Ectodermal cell (in vitro differentiated cells): ENCODE results near the gene SERPINB12.

Experiments used
- H3K27ac ChIP-seq: 2 replicates; pipeline ENCODE4 v1.7.0; 2013; ENCODE audit warnings: mild to moderate bottlenecking, low read depth, low read length; ENCODE audit not compliant: insufficient read depth, poor library complexity, severe bottlenecking
- H3K27me3 ChIP-seq: 2 replicates; pipeline ENCODE4 v1.7.0; 2013; ENCODE audit warnings: mild to moderate bottlenecking, low read length; ENCODE audit not compliant: insufficient read depth, control insufficient read depth, poor library complexity, severe bottlenecking
- H3K36me3 ChIP-seq: one replicate; pipeline ENCODE4 v1.7.0; 2013; ENCODE audit warnings: low read length; ENCODE audit not compliant: control insufficient read depth, insufficient read depth
- H3K4me1 ChIP-seq: one replicate; pipeline ENCODE4 v1.7.0; 2013; ENCODE audit warnings: low read length; ENCODE audit not compliant: control insufficient read depth, insufficient read depth
- H3K4me3 ChIP-seq: 2 replicates; pipeline ENCODE4 v1.7.0; 2013; ENCODE audit warnings: low read depth, low read length, control low read depth; ENCODE audit not compliant: insufficient read depth
- H3K9me3 ChIP-seq: 2 replicates; pipeline ENCODE4 v1.7.0; 2013; ENCODE audit warnings: mild to moderate bottlenecking, low read length, moderate library complexity; ENCODE audit not compliant: control insufficient read depth
- WGBS, 2 experiments: methylation state at CpG; one replicate each; pipeline ENCODE4 v1.1.7; 2013; ENCODE audit warnings: missing lambda C conversion rate in 2 of 2; 5-methylcytosine and 5-hydroxymethylcytosine counted together

The SERPINB12 gene

DNA sequence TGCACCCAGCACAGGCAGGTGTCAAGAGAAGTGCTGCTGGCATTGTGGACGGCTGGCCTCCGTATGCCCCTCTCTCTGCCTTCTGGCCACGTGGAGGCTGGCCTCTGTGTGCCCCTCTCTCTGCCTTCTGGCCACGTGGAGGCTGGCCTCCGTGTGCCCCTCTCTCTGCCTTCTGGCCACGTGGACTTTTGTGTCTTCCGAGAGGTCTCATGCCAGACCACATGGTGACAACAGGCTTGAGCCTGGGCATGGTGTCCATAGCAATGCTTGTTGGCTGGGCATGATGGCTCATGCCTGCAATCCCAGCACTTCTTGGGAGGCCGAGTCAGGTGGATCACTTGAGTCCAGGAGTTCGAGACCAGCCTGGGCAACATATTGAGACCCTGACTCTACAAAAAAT, 25.7 kb downstream of the SERPINB12 start:
- Histone ChIP-seq H3K4me3 (no peak overlapping the region), H3K27ac (no peak overlapping the region), H3K9me3 (no peaks in the 10 kb centered on the region), H3K36me3 (no peaks in the 10 kb centered on the region), H3K27me3 (no peaks in the 10 kb centered on the region), H3K4me1 (no peaks in the 10 kb centered on the region)
- 75 to 77% methylated on average over 9 of the region's 9 CpGs for WGBS, 2 experiments

DNA sequence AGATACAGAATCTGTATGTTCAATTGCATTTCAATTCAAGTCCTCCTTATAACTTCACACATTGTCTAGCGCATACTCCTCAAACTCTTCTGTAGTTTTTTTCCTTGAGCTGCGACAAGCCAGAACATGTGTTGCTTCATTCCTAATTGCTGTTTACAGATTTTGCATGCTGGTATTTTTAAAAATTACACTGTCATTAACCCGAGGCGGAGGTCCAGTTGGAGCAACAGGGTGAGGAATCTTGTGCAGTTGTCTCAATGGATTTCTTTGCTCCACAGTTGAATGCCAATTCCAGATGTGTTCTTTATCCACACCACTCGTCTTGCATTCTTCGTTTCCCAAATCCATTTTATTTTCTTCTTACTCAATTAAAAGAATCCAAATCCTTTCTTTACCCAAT, 28.6 kb downstream of the SERPINB12 start:
- no peaks in the 10 kb centered on the region for H3K36me3 ChIP-seq
- no peak overlapping the region for H3K4me3 ChIP-seq
- H3K27ac ChIP-seq, result no peak overlapping the region
- WGBS, 2 experiments, result 92 to 94% methylated on average over 6 of the region's 6 CpGs
- H3K27me3 ChIP-seq, result no peaks in the 10 kb centered on the region
- no peaks in the 10 kb centered on the region for H3K9me3 ChIP-seq
- no peaks in the 10 kb centered on the region for H3K4me1 ChIP-seq

DNA sequence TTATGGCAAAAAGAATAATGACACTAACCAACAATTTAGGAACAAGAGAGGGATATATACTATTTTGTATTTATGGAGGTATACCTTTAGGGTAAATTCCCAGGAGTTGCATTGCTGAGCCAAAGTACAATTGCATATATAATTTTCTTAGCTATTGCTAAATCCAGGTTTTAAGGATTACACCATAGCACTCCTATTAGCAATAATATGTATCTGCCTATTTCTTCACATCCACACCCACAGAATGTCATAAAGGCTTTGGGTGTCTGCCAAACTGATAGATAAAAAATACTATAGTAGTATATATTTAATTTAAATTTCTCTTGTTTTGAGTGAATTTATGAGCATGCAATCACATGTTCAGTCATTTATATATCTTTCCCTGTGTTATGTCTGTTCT, 33.5 kb downstream of the SERPINB12 start:
- no peaks in the 10 kb centered on the region for H3K4me1 ChIP-seq
- no peaks in the 10 kb centered on the region for H3K9me3 ChIP-seq
- no peaks in the 10 kb centered on the region for H3K36me3 ChIP-seq
- H3K27me3 ChIP-seq, result no peaks in the 10 kb centered on the region
- H3K27ac ChIP-seq, result no peak overlapping the region
- H3K4me3 ChIP-seq, result no peak overlapping the region

DNA sequence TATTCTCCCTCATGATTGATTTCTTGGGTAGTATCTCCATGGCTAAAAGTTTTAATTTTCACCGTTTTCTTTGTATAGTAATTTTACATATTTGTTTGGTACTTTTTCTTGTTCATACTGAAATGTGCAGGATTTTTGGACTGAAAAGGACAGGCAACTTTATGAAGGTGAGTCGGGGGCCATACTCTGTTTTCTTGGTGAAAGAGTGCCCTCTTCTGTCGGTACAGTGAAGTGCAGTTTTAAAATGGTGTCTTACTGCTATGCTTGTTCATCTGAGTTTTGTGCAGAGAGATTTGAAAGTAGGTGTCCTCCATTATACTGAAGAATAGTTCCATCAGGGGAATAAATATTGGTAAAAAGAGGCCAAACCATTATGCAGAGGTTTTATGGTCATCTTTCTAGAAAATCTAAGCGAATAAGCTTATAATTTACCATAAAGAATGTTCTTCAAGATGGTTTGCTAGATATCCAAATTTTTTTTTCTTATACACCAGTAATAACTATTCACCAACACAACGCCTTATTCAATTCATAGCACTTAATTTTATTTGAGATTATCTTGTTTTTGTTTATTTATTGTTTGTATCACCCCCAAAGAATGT, 36.3 kb downstream of the SERPINB12 start:
- no peak overlapping the region for H3K27ac ChIP-seq
- H3K36me3 ChIP-seq, result no peaks in the 10 kb centered on the region
- no peaks in the 10 kb centered on the region for H3K4me1 ChIP-seq
- no peak overlapping the region for H3K4me3 ChIP-seq
- WGBS, 2 experiments, result 5 to 14% methylated on average over 2 to 3 of the region's 5 CpGs
- H3K9me3 ChIP-seq, result no peaks in the 10 kb centered on the region
- H3K27me3 ChIP-seq, result no peaks in the 10 kb centered on the region

DNA sequence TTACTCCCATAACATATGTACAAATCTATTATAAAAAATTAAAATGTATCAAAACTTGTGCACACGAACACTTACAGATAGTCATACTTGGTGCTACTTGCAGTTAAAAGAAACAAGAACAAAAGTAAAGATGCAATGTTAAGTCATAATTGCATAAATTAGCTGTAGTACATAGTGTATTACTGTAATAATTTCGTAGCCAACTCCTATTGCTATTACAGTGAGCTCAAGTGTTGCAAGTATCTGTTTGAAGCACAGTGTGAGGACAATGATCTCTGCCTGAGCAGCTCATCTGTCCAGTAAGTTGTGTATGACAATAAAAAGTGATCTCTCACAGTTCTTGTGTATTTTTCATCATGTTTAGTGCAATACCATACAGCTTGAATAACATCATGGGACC, 37.4 kb downstream of the SERPINB12 start:
- 0 to 50% methylated on average over 1 to 2 of the region's 2 CpGs for WGBS, 2 experiments

DNA sequence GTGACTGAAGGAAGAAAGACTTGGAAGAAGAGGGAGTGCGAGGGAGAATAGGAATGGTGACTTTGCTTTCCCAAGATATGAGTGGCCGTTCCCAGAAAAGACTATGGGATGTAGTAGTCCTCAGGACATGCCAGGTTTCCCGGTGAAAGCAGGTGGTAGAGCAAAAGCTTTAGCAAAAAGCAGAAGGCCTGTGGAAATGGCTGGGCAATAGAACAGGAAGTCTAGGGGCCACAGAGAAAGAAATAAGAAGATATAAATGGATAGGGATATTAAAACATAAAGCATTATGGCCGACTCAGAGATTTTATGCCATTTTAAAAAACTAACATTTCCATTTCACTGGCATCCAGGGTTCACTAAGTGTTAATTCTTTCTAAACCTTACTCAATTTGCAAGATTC, 43.8 kb downstream of the SERPINB12 start:
- Histone ChIP-seq H3K27ac (no peak overlapping the region), H3K4me3 (no peak overlapping the region), H3K36me3 (no peaks in the 10 kb centered on the region), H3K27me3 (no peaks in the 10 kb centered on the region), H3K4me1 (no peaks in the 10 kb centered on the region), H3K9me3 (no peaks in the 10 kb centered on the region)
- 86 to 94% methylated on average over 4 of the region's 4 CpGs for WGBS, 2 experiments

More for the DNA sequence above, 37.4 kb downstream of the SERPINB12 start:
- Histone ChIP-seq H3K4me1 (no peaks in the 10 kb centered on the region), H3K4me3 (no peak overlapping the region), H3K9me3 (no peaks in the 10 kb centered on the region), H3K27ac (no peak overlapping the region), H3K36me3 (no peaks in the 10 kb centered on the region), H3K27me3 (no peaks in the 10 kb centered on the region)

DNA sequence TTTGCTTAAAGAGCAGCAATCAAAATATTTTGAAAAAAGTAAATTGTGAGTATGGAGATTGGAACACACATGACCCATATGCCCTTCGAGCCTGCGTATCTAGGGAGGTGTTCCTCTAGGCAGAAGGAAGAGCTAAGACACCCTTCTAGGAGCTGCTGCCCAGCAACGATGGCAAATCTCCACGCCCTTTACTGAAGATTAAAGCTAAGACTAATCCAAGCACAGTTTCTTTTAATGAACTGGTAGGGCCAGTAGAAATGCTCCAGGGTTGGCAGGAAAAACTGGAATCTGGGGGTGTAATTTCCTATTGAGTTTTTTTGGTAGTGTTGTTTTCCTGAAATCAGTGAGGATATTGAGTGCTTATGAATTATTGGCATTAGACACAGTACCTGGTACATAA, 44.3 kb downstream of the SERPINB12 start:
- WGBS, 2 experiments, result 96 to 97% methylated on average over 4 of the region's 4 CpGs
- H3K9me3 ChIP-seq, result no peaks in the 10 kb centered on the region
- H3K27me3 ChIP-seq, result no peaks in the 10 kb centered on the region
- no peaks in the 10 kb centered on the region for H3K36me3 ChIP-seq
- no peak overlapping the region for H3K4me3 ChIP-seq
- H3K4me1 ChIP-seq, result no peaks in the 10 kb centered on the region
- no peak overlapping the region for H3K27ac ChIP-seq

DNA sequence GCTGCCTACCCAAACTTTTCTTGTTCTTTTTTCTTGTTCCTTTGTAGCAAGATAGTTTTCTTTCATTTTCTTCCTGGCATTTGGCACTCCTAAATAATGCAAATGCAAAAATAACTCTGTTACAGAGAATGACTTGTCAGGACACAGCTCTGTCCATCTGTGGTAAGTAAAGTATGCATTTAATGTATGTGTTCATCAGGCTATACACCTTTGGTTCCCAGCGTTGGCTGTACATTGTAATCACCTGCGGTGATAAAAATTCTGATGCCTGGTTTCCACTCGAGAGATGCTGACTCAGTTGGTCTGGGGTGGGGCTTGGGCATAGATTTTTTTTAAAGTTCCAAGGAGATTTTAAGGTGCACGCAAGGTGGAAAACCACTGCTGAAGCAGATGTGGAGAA, 44.8 kb downstream of the SERPINB12 start, which contains the start of gene SERPINB13:
SERPINB13 (plus strand) TSS at position 378 of the 400 bp plus-strand sequence. CDS start 1,325 bp downstream, outside the sequence.
- Histone ChIP-seq H3K4me3 (no peak within 1 kb of the TSS), H3K9me3 (no peaks in the 10 kb centered on the region), H3K27me3 (no peaks in the 10 kb centered on the region), H3K4me1 (no peaks in the 10 kb centered on the region), H3K27ac (no peak within 1 kb of the TSS), H3K36me3 (no peaks in the 10 kb centered on the region)
- WGBS, 2 experiments, result 95 to 96% methylated on average over 4 of the region's 4 CpGs

DNA sequence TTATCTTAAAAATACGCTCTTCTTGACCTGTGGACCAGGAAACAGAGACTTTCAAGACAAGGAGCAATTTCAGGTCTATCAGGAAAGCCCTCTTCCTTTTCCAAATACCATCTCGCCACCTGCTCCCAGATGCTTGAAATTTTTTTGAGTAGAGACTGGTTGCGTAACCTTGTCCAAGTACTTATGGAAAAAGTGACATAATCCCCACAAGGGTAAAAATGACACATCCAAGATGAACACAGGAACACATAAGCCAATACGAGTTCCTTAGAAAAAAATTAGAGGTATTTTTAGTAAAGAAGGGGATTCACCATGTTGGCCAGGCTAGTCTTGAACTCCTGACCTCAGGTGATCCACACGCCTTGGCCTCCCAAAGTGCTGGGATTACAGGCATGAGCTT, 46.7 kb downstream of the SERPINB12 start:
- Histone ChIP-seq H3K4me1 (no peaks in the 10 kb centered on the region), H3K9me3 (no peaks in the 10 kb centered on the region), H3K27me3 (no peaks in the 10 kb centered on the region), H3K36me3 (no peaks in the 10 kb centered on the region), H3K27ac (no peak overlapping the region), H3K4me3 (no peak overlapping the region)
- 71 to 73% methylated on average over 5 of the region's 5 CpGs for WGBS, 2 experiments

DNA sequence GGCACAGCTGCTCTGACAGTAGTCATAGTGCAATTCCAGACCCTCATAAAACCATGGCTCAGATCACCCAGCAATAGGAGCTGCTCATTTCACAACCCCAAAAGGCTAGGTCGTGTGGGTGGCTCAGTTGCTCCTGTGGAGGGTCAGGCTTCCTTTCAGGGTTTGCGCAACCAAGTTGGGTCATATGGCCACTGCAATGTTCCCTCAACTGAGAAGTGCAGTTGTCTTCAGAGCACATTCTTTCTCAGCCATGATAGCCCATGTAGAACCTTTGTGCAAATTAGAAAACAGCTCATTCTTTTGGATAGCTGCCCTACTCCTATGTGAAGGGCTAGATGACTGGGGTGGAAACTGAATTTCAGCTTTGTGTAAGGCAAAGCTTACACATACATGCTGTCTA, 48.2 kb downstream of the SERPINB12 start:
- H3K4me3 ChIP-seq, result no peak overlapping the region
- no peak overlapping the region for H3K27ac ChIP-seq
- no peaks in the 10 kb centered on the region for H3K9me3 ChIP-seq
- 83 to 92% methylated on average over 2 of the region's 2 CpGs for WGBS, 2 experiments
- H3K4me1 ChIP-seq, result no peaks in the 10 kb centered on the region
- no peaks in the 10 kb centered on the region for H3K27me3 ChIP-seq
- H3K36me3 ChIP-seq, result no peaks in the 10 kb centered on the region
